Measurements from ENCODE around the gene CATSPER3.

- no peak for TF ChIP-seq CTCF (IDR thresholded peaks at IDR 0.05; ENCODE audit: insufficient read depth, low read depth, low read length)
- TF ChIP-seq EZH2 (IDR thresholded peaks at IDR 0.05; ENCODE audit: insufficient read depth, low read length), result no peak
Measured at GRCh38 chr5:135038205-135038812, 70.6 kb downstream of the CATSPER3 start.

Measured in astrocyte (in vitro differentiated cells and primary cell).